ENCODE measurements around the gene LMNTD1.

LMNTD1 gene

GRCh38 chr12:25472453-25472852, 80.6 kb downstream of the LMNTD1 start:
- H4K8ac ChIP-seq (ENCODE audit: low read depth, low read length) = no peak overlapping the region
- H3K23ac ChIP-seq (ENCODE audit: low read depth, low read length, poor library complexity) = no peak overlapping the region
- H3K18ac ChIP-seq (ENCODE audit: low read length) = no peak overlapping the region
- no peak overlapping the region for H4K91ac ChIP-seq (ENCODE audit: low read depth, low read length, poor library complexity)
- no peaks in the 10 kb centered on the region for H3K79me1 ChIP-seq (ENCODE audit: low read depth, low read length)
- peaks cover 0 to 4% of the 10 kb centered on the region in 2 donors for H3K9me3 ChIP-seq (replicated peaks in 1 of 2; ENCODE audit: control insufficient read depth in 2 of 2, insufficient read depth in 1 of 2, low read depth in 1 of 2, low read length in 2 of 2)
- no peak for DNase-seq (ENCODE audit: low spot score)
- H2BK15ac ChIP-seq (ENCODE audit: low read length) = no peak overlapping the region
- H3K4me1 ChIP-seq (ENCODE audit: control insufficient read depth in 2 of 2, insufficient read depth in 1 of 2, low read depth in 1 of 2, low read length in 2 of 2) = no peaks in the 10 kb centered on the region
- H3K27ac ChIP-seq (replicated peaks; ENCODE audit: low read length) = no peak overlapping the region
- H3K4me2 ChIP-seq (ENCODE audit: insufficient read depth, low read length, poor library complexity, severe bottlenecking) = no peak overlapping the region
- H3K4ac ChIP-seq (ENCODE audit: low read length) = no peak overlapping the region
- no peak overlapping the region for H2BK12ac ChIP-seq (ENCODE audit: low read length)
- H3K4me3 ChIP-seq (ENCODE audit: low read length in 2 of 2) = no peak overlapping the region
- H3K14ac ChIP-seq (ENCODE audit: low read length) = no peak overlapping the region
- H2BK5ac ChIP-seq (ENCODE audit: low read length) = no peak overlapping the region
- H2AFZ ChIP-seq (ENCODE audit: low read length) = no peak overlapping the region
- no peak overlapping the region for H2BK120ac ChIP-seq (ENCODE audit: low read depth, low read length)
- no peaks in the 10 kb centered on the region for H3K36me3 ChIP-seq (replicated peaks in 1 of 2; ENCODE audit: control insufficient read depth in 2 of 2, insufficient read depth in 2 of 2, low read length in 2 of 2)
- no peak overlapping the region for H2AK5ac ChIP-seq (ENCODE audit: low read depth, low read length)
- no peaks in the 10 kb centered on the region for H3K27me3 ChIP-seq (ENCODE audit: control insufficient read depth in 3 of 3, insufficient read depth in 3 of 3, low read depth in 1 of 3, low read length in 3 of 3)
- no peak overlapping the region for H3K9ac ChIP-seq (ENCODE audit: low read depth, low read length, poor library complexity)

- peaks cover 0 to 4% of the 10 kb centered on the region in 2 donors for H3K9me3 ChIP-seq (replicated peaks in 1 of 2; ENCODE audit: control insufficient read depth in 2 of 2, insufficient read depth in 1 of 2, low read depth in 1 of 2, low read length in 2 of 2)
- H3K27me3 ChIP-seq (ENCODE audit: control insufficient read depth in 3 of 3, insufficient read depth in 3 of 3, low read depth in 1 of 3, low read length in 3 of 3) = no peaks in the 10 kb centered on the region
- H2BK5ac ChIP-seq (ENCODE audit: low read length) = no peak overlapping the region
- WGBS, 2 donors (ENCODE audit: extremely low coverage in 2 of 2, insufficient read length in 2 of 2, insufficient replicate concordance in 1 of 2) = no CpG with 5 or more reads among the region's 2 CpGs
- H3K14ac ChIP-seq (ENCODE audit: low read length) = no peak overlapping the region
- no peaks in the 10 kb centered on the region for H3K36me3 ChIP-seq (replicated peaks in 1 of 2; ENCODE audit: control insufficient read depth in 2 of 2, insufficient read depth in 2 of 2, low read length in 2 of 2)
- H3K79me1 ChIP-seq (ENCODE audit: low read depth, low read length) = no peaks in the 10 kb centered on the region
- H2BK120ac ChIP-seq (ENCODE audit: low read depth, low read length) = no peak overlapping the region
- no peak overlapping the region for H2BK15ac ChIP-seq (ENCODE audit: low read length)
- no peak overlapping the region for H3K4me3 ChIP-seq (ENCODE audit: low read length in 2 of 2)
- no peak overlapping the region for H3K27ac ChIP-seq (replicated peaks; ENCODE audit: low read length)
- H3K18ac ChIP-seq (ENCODE audit: low read length) = no peak overlapping the region
- no peak overlapping the region for H2AFZ ChIP-seq (ENCODE audit: low read length)
- H3K23ac ChIP-seq (ENCODE audit: low read depth, low read length, poor library complexity) = no peak overlapping the region
- no peak overlapping the region for H4K91ac ChIP-seq (ENCODE audit: low read depth, low read length, poor library complexity)
- no peak overlapping the region for H3K4ac ChIP-seq (ENCODE audit: low read length)
- H3K4me2 ChIP-seq (ENCODE audit: insufficient read depth, low read length, poor library complexity, severe bottlenecking) = no peak overlapping the region
- no peaks in the 10 kb centered on the region for H3K4me1 ChIP-seq (ENCODE audit: control insufficient read depth in 2 of 2, insufficient read depth in 1 of 2, low read depth in 1 of 2, low read length in 2 of 2)
- DNase-seq (ENCODE audit: low spot score) = no peak
- no peak overlapping the region for H2AK5ac ChIP-seq (ENCODE audit: low read depth, low read length)
- H2BK12ac ChIP-seq (ENCODE audit: low read length) = no peak overlapping the region
- no peak overlapping the region for H3K9ac ChIP-seq (ENCODE audit: low read depth, low read length, poor library complexity)
- no peak overlapping the region for H4K8ac ChIP-seq (ENCODE audit: low read depth, low read length)
Observed at GRCh38 chr12:25469861-25470260, 83.2 kb downstream of the LMNTD1 start.

GRCh38 chr12:25469368-25469767, 83.7 kb downstream of the LMNTD1 start:
- Histone ChIP-seq H2AK5ac (ENCODE audit: low read depth, low read length) (no peak overlapping the region), H3K23ac (ENCODE audit: low read depth, low read length, poor library complexity) (no peak overlapping the region), H3K4me1 (ENCODE audit: control insufficient read depth in 2 of 2, insufficient read depth in 1 of 2, low read depth in 1 of 2, low read length in 2 of 2) (no peaks in the 10 kb centered on the region), H2BK12ac (ENCODE audit: low read length) (no peak overlapping the region), H3K4ac (ENCODE audit: low read length) (no peak overlapping the region), H3K9me3 (replicated peaks in 1 of 2; ENCODE audit: control insufficient read depth in 2 of 2, insufficient read depth in 1 of 2, low read depth in 1 of 2, low read length in 2 of 2) (peaks cover 0 to 4% of the 10 kb centered on the region in 2 donors), H3K14ac (ENCODE audit: low read length) (no peak overlapping the region), H4K8ac (ENCODE audit: low read depth, low read length) (no peak overlapping the region), H3K4me2 (ENCODE audit: insufficient read depth, low read length, poor library complexity, severe bottlenecking) (no peak overlapping the region), H4K91ac (ENCODE audit: low read depth, low read length, poor library complexity) (no peak overlapping the region), H2AFZ (ENCODE audit: low read length) (no peak overlapping the region), H3K4me3 (ENCODE audit: low read length in 2 of 2) (no peak overlapping the region), H3K36me3 (replicated peaks in 1 of 2; ENCODE audit: control insufficient read depth in 2 of 2, insufficient read depth in 2 of 2, low read length in 2 of 2) (no peaks in the 10 kb centered on the region), H2BK15ac (ENCODE audit: low read length) (no peak overlapping the region), H3K27me3 (ENCODE audit: control insufficient read depth in 3 of 3, insufficient read depth in 3 of 3, low read depth in 1 of 3, low read length in 3 of 3) (no peaks in the 10 kb centered on the region), H3K18ac (ENCODE audit: low read length) (peak overlapping the region; percentile 7), H3K9ac (ENCODE audit: low read depth, low read length, poor library complexity) (no peak overlapping the region), H2BK5ac (ENCODE audit: low read length) (no peak overlapping the region), H3K27ac (replicated peaks; ENCODE audit: low read length) (no peak overlapping the region), H2BK120ac (ENCODE audit: low read depth, low read length) (no peak overlapping the region), H3K79me1 (ENCODE audit: low read depth, low read length) (no peaks in the 10 kb centered on the region)
- WGBS, 2 donors (ENCODE audit: extremely low coverage in 2 of 2, insufficient read length in 2 of 2, insufficient replicate concordance in 1 of 2) = no CpG with 5 or more reads among the region's 6 CpGs
- no peak for DNase-seq (ENCODE audit: low spot score)

DNA sequence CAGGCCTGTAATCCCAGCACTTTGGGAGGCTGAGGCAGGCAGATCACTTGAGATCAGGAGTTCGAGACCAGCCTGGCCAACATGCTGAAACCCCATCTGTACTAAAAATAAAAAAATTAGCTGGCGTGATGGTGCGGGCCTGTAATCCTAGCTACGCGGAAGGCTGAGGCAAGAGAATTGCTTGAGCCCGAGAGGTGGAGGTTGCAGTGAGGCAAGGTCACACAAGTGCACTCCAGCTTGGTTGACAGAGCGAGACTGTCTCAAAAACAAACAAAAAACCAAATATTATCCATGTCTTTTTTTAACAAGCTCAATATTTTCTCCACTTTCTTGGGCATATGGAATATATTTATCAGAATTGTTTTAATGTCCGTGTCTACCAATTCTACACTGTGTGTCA, 89.6 kb downstream of the LMNTD1 start:
- Histone ChIP-seq H3K14ac (ENCODE audit: low read length) (no peak overlapping the region), H3K4ac (ENCODE audit: low read length) (no peak overlapping the region), H3K9me3 (replicated peaks in 1 of 2; ENCODE audit: control insufficient read depth in 2 of 2, insufficient read depth in 1 of 2, low read depth in 1 of 2, low read length in 2 of 2) (no peaks in the 10 kb centered on the region), H2BK120ac (ENCODE audit: low read depth, low read length) (no peak overlapping the region), H3K27ac (replicated peaks; ENCODE audit: low read length) (no peak overlapping the region), H3K27me3 (ENCODE audit: control insufficient read depth in 3 of 3, insufficient read depth in 3 of 3, low read depth in 1 of 3, low read length in 3 of 3) (no peaks in the 10 kb centered on the region), H4K91ac (ENCODE audit: low read depth, low read length, poor library complexity) (no peak overlapping the region), H3K4me3 (ENCODE audit: low read length in 2 of 2) (no peak overlapping the region), H3K9ac (ENCODE audit: low read depth, low read length, poor library complexity) (no peak overlapping the region), H2AFZ (ENCODE audit: low read length) (no peak overlapping the region), H3K18ac (ENCODE audit: low read length) (no peak overlapping the region), H3K79me1 (ENCODE audit: low read depth, low read length) (no peaks in the 10 kb centered on the region), H2BK12ac (ENCODE audit: low read length) (no peak overlapping the region), H2BK5ac (ENCODE audit: low read length) (no peak overlapping the region), H4K8ac (ENCODE audit: low read depth, low read length) (no peak overlapping the region), H3K23ac (ENCODE audit: low read depth, low read length, poor library complexity) (no peak overlapping the region), H2BK15ac (ENCODE audit: low read length) (no peak overlapping the region), H3K4me2 (ENCODE audit: insufficient read depth, low read length, poor library complexity, severe bottlenecking) (no peak overlapping the region), H3K4me1 (ENCODE audit: control insufficient read depth in 2 of 2, insufficient read depth in 1 of 2, low read depth in 1 of 2, low read length in 2 of 2) (no peaks in the 10 kb centered on the region), H3K36me3 (replicated peaks in 1 of 2; ENCODE audit: control insufficient read depth in 2 of 2, insufficient read depth in 2 of 2, low read length in 2 of 2) (no peaks in the 10 kb centered on the region), H2AK5ac (ENCODE audit: low read depth, low read length) (no peak overlapping the region)
- WGBS, 2 donors (ENCODE audit: extremely low coverage in 2 of 2, insufficient read length in 2 of 2, insufficient replicate concordance in 1 of 2) = no CpG with 5 or more reads among the region's 8 CpGs
- DNase-seq (ENCODE audit: low spot score) = no peak

All from neuronal stem cell (in vitro differentiated cells).